NCI-H1105 (cell line): Measurements from ENCODE around the gene OR4A47.
"Not testable (repeated sequence)": the region's sequence is repeated elsewhere in the genome, so short reads cannot be mapped to it uniquely, and the experiment has no call there.

Experiments used
- DNase-seq: peaks from one replicate; lab custom pipeline; 2025; lab: John Stamatoyannopoulos, UW

Gene OR4A47, protein sequence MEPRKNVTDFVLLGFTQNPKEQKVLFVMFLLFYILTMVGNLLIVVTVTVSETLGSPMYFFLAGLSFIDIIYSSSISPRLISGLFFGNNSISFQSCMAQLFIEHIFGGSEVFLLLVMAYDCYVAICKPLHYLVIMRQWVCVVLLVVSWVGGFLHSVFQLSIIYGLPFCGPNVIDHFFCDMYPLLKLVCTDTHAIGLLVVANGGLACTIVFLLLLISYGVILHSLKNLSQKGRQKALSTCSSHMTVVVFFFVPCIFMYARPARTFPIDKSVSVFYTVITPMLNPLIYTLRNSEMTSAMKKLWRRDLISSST

DNA sequence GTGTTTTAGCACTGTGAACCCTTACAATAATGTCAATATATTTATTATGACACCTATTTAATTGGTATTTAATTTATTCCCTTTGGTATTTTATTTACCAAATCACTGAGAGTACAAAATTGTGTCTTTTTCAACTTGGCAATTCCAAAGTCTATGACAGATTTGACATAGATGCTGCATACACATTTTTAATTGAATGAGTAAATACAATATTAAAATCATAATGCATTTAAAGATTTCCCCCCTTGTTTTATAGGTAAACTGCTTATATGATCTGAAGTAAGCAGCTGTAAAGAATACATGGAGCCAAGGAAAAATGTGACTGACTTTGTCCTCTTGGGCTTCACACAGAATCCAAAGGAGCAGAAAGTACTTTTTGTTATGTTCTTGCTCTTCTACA is at the start of gene OR4A47:
TSS of gene OR4A47 (plus strand) at position 301 of the 400 bp plus-strand sequence. CDS start at position 301, 0 bp downstream.
- not testable (repeated sequence) for DNase-seq

DNA sequence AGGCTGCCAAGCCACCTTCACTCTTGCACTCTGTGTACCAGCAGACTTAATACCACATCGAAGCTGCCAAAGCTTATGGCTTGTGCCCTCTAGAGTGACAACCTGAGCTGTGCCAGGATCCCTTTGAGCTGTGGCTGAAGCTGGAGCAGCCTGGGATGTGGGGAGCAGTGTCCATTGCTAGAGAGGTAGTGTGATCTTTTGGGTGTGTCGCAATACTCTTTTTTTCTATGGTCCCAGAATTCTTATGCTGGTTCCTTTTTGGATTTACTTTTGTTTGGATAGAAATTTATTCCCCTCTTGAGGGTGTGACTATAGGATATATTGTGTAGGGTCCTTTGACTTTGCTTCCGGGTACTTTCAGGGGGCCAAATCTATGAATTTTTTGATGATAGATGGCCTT is 32.7 kb upstream of the OR4A47 start:
- DNase-seq: not testable (repeated sequence)

DNA sequence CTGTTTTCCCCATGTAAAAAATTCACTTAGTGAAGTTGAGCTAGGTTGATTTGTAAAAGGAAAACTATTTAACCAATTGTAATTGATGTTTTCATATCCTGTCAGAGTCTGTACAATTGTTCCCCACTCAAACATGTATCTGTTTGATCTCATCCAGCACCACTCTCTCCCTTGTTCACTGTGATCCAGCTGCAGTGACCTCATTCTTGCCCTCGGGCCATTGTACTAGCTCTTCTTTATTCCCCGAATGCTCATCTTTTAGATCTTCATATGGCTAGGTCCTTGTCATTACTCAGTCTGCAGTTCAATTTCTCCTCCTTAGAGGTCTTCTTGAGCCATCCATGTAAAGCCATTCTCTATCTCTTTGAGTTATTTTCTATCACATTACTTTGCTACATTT is 14.6 kb upstream of the OR4A47 start:
- DNase-seq: not testable (repeated sequence)

DNA sequence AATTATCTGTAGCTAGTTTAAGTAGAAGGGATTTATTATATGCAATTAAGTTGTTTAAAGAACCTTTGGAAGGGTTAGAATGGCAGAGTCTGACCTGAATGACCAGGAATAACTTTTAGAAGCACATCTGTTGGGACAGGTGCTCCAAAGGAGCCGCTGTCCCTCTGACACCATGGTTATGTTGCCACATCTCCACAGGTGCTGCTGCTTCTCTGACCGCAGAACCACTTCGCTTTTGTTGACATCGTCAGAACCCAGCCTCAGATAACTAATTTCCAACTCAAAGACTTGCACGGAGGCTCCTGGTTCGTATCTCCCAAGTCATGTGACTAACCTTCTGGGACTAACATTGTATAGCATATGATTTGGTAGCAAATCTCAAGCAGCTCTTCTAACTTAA is 13.9 kb upstream of the OR4A47 start:
- not testable (repeated sequence) for DNase-seq

DNA sequence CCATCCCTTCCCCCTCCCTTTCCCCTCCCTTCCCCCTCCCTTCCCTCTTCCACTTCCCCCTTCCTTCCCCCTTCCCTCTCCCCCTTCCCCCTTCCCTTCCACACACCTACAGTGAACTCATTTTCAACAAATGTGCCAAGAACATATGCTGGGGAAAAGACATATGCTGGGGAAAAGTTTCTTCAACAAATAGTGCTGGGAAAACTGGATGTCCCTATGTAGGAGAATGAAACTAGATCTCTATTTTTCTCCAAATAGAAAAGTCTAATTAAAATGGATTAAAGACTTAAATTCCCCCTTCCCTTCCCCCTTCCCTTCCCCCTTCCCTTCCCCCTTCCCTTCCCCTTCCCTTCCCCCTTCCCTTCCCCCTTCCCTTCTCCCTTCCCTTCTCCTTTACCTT is 17.6 kb downstream of the OR4A47 start:
- DNase-seq: not testable (repeated sequence)

DNA sequence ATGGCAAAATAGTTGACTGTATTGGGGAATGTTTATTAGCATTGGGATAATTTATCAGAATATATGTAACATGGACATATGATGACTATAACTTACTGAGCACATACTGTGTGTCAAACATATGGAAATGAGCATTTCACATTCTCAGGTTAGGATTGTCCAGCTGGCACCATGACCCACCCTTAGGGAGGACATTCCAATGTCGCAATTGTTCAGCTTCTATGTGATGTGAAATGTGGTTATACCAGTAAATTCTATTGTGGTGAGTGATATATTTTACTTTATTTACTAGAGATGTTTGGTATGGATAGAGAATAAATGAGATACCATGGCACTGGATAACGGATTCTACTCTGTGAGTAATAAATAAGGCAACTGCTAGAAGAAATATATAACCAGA is 50.4 kb downstream of the OR4A47 start:
- no peak for DNase-seq
